HG03558 (cell line): ENCODE measurements around the gene CHD2.

Experiments used
- ATAC-seq: cut with Tn5 transposase; IDR thresholded peaks from one replicate; pipeline ENCODE4 v1.9.1; 2021; ENCODE audit warnings: moderate number of reproducible peaks; ENCODE audit not compliant: unreplicated experiment; ENCODE audit errors: extremely low read depth

CHD2 gene

GRCh38 chr15:93043621-93044300 lies 143.6 kb downstream of the CHD2 start:
- ATAC-seq: no peak

- no peak for ATAC-seq
Measured at GRCh38 chr15:93044301-93045190, 144.4 kb downstream of the CHD2 start.

GRCh38 chr15:93045191-93045785 lies 145.2 kb downstream of the CHD2 start:
- no peak for ATAC-seq

- no peak for ATAC-seq
Measured at GRCh38 chr15:93046120-93046519, 146.0 kb downstream of the CHD2 start.

DNA sequence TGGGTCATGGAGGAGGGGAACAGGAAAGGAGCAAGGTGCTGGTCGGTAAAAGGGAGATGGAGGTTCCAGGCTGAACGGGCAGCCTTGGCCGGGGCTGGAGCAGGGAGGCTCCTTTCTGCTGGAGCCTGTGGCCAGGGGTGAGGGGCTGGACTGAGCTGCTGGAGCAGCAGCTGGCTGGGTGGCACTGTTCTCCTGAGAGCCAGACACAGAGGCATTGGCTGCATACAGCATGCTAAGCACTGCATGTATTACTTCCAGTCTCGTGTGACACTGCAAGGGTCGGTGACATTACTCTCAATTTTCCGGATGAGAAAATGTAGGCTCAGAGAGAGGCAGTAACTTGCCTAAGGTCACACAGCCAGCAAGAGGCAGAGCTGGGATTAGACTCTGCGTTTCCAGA lies 146.6 kb downstream of the CHD2 start:
- ATAC-seq: no peak

GRCh38 chr15:93047621-93048425 lies 147.7 kb downstream of the CHD2 start:
- ATAC-seq: no peak

- no peak for ATAC-seq
Measured at GRCh38 chr15:93048426-93048721, 148.2 kb downstream of the CHD2 start.

DNA sequence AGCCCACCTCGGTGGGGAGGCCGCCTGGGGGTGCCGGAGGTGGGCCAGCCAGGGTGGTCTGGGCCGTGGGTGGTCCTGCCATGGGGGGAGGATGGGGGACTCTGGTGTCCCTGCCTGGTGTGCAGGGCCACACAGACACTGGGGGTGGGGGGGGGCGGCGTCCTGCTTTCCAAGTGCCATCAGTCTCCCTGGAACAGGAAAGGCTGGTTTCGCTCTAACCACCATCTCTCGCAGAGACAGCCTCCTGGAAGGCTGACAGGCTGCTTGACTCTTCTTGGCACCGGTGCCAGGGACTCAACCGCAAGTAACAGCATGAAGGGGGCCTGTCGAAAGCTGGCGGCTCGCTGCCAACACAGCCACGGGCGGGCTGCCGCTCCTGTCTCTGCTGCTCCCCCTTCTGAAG lies 148.6 kb downstream of the CHD2 start:
- no peak for ATAC-seq

GRCh38 chr15:93049233-93049632 lies 149.1 kb downstream of the CHD2 start:
- no peak for ATAC-seq

- no peak for ATAC-seq
Measured at GRCh38 chr15:93049914-93050578, 149.9 kb downstream of the CHD2 start.

GRCh38 chr15:93050648-93051047 lies 150.5 kb downstream of the CHD2 start:
- no peak for ATAC-seq

DNA sequence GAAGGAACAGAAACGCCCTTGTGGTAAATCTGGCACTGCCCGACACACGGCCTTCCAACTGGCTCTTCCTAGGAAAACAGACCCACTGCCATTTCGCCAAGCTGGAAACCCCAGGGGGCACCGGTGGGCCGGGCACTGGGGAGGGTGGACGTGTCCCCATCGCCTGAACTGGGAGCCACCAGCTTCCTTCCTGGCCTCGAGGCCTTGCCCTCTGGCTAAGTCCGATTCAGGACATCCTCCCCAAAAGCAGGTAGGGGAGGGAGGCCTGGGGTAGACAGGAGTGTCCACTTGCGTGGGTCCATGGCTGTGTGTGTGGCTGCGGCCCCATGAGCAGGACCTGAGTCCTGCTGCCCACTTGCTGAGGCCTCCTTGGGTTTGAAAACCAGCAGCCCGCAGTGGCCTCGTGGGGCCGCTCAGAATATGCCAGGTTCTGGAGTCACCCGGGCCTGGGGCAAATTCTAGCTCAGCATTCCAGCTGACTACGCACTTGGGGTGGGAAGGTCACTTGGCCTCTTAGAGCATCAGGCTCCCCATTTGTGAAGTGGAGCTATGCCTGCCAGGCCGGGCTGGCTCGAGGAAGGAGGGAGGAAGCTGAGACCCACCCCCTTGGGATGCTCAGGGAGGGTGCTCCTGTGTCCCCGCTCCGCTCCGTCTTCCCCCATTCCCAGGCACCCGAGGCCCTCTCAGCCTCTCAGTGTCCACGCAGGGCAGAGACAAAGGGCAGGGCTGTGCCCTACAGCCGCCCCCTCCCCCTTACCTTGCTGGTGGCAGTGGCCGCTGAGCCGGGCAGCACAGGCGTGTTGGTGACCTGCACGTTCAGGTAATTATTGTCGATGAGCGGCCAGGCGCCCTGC lies 151.3 kb downstream of the CHD2 start:
- no peak for ATAC-seq

GRCh38 chr15:93052090-93052879 lies 152.2 kb downstream of the CHD2 start:
- no peak for ATAC-seq

DNA sequence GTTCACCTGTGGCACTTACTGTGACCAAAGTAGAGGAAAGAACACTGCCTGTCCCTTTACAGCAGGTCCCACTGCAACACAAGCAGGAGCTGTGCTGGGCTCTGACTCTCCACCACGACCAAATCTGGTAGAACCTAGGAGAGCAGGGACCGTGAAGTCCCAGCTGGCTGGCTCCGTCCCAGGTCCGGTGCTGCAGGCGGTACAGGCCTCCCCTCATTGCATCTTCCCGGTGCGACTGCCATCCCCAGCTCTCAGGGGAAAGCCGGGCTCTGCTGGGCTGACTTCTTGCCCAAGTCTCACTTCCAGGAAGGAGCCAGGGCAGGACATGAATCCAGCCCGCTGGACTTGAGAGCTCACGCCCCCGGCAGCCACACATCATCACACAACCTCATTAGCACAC lies 155.1 kb downstream of the CHD2 start:
- no peak for ATAC-seq

DNA sequence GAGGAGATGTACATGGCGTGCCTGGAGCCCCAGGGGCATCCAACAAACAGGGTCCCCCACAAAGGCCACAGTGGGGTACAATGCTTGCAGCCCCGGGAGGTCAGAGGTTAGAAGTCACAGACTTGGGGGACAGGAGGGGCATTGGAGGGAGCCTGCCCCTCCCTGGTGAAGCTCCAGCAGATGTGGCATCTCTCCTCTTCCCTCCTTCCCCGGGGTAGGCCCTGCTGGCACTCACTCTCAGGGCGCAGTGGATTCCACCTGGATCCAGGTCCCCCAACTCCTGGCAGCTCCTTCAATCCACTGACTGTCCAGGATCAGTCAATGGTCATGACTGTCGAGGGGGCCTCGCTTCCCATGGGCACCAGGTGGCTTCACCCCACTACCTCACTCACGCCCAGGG lies 156.7 kb downstream of the CHD2 start:
- ATAC-seq: no peak

DNA sequence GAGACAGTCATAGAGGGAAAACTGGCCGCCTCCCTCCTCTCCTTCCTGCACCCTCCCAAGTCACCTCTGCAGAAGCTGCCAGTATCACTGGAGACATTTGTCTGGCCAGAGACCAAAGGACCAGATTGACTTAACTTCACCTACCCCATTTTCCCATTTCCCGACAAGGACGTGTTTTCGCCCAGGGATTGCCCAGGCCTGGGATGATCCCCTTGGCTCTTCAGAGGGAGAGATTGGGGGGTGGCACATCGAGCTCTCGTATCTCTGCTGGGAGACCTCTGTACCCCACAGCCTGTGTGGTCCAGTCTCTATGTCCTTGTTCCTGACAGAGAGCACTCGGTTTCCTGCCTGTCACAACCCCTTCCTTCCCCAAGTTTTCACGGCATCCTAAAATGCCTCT lies 157.5 kb downstream of the CHD2 start:
- no peak for ATAC-seq

DNA sequence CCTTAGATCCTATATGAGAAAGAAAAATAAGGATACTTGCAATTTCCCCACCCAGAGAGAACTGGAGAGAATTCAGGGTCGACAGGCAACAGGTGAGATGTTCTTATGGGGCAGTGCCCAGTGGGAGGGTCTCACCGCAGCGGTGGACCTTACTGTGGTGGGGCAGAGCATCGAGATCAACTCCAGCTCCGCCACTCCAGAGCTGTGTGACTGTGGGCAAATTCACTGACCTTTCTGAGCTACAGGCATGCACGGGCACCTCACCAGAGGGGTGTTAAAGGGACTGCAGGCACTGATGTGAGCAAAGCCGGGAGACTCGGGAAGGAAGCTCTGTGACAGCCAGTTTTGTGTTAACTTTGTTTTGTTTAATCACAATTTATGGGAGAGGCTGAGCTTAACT lies 158.0 kb downstream of the CHD2 start:
- ATAC-seq: no peak

GRCh38 chr15:93058904-93059427 lies 158.8 kb downstream of the CHD2 start:
- ATAC-seq: no peak
